Measurements from ENCODE around the gene ZNF549.

ZNF549 gene

GRCh38 chr19:57506163-57506562 lies 21.0 kb upstream of the ZNF549 start:
- TF ChIP-seq ZNF280C (tag by site-specific recombination; IDR thresholded peaks at IDR 0.05) = no peak
- no peak for TF ChIP-seq REST (tag by site-specific recombination; IDR thresholded peaks at IDR 0.05)
- no peak for TF ChIP-seq ZNF549 (tag by site-specific recombination; IDR thresholded peaks at IDR 0.05)
- TF ChIP-seq ZNF223 (tag by site-specific recombination; IDR thresholded peaks at IDR 0.05) = no peak
- TF ChIP-seq ZBTB20 (tag by site-specific recombination; IDR thresholded peaks at IDR 0.05) = no peak
- TF ChIP-seq ZNF2 (tag by site-specific recombination; IDR thresholded peaks at IDR 0.05) = no peak
- TF ChIP-seq ZSCAN23 (tag by site-specific recombination; IDR thresholded peaks at IDR 0.05) = no peak
- TF ChIP-seq ZBTB8A (tag by site-specific recombination; IDR thresholded peaks at IDR 0.05) = no peak
- no peak for TF ChIP-seq BCL11B (tag by site-specific recombination; IDR thresholded peaks at IDR 0.05; ENCODE audit: low read depth)
- no peak for TF ChIP-seq ZNF311 (tag by site-specific recombination; IDR thresholded peaks at IDR 0.05; ENCODE audit: borderline replicate concordance)
- TF ChIP-seq ZNF530 (tag by site-specific recombination; IDR thresholded peaks at IDR 0.05; ENCODE audit: low read depth) = no peak
- TF ChIP-seq ZNF529 (tag by site-specific recombination; IDR thresholded peaks at IDR 0.05; ENCODE audit: insufficient replicate concordance) = no peak
- no peak for TF ChIP-seq ZNF184 (tag by site-specific recombination; IDR thresholded peaks at IDR 0.05)
- no peak for TF ChIP-seq ZNF112 (tag by site-specific recombination; IDR thresholded peaks at IDR 0.05)
- no peak for TF ChIP-seq ZSCAN4 (tag by site-specific recombination; IDR thresholded peaks at IDR 0.05)
- no peak for TF ChIP-seq TRIM28 (IDR thresholded peaks at IDR 0.05; ENCODE audit: borderline replicate concordance, low read length)
- TF ChIP-seq PRDM6 (tag by site-specific recombination; IDR thresholded peaks at IDR 0.05) = no peak
- no peak for TF ChIP-seq PATZ1 (tag by site-specific recombination; IDR thresholded peaks at IDR 0.05)
- no peak for TF ChIP-seq ZSCAN30 (tag by site-specific recombination; IDR thresholded peaks at IDR 0.05)
- ChIA-PET POLR2A (no interaction called here), CTCF (no interaction called here)
- peaks cover 57 to 73% of the 10 kb centered on the region in 2 experiments for H3K36me3 ChIP-seq (ENCODE audit: control insufficient read depth in 2 of 2, insufficient read depth in 1 of 2, low read length in 2 of 2)
- no peak overlapping the region for H3K27ac ChIP-seq (ENCODE audit: extremely low read depth, low read depth, low read length)
- no peak overlapping the region for H3K4me3 ChIP-seq (ENCODE audit: low read depth, low read length)
- H3K9me3 ChIP-seq (ENCODE audit: control insufficient read depth, insufficient read depth, low read depth, low read length) = no peaks in the 10 kb centered on the region; the same call in 1 of the 2 replicates
- H3K4me1 ChIP-seq (ENCODE audit: control insufficient read depth, insufficient read depth, low read length) = no peaks in the 10 kb centered on the region
